ENCODE data around the gene KIAA0825. TPM values are rescaled to one million over a fixed set of nuclear protein-coding genes. Genes with fewer than 3 reads are reported as not detected.

The KIAA0825 gene
- total and polyA plus RNA-seq, 2 of the 8 experiments (the other 6 are each of a cell fraction or from before 2014, with no cell fraction given) = 0.60 to 1.0 TPM

- 56% methylated on average over 2 of the region's 2 CpGs; no CpG with 5 or more reads in 1 of the 2 experiments for WGBS, 2 experiments (ENCODE audit: extremely low coverage in 1 of 2, insufficient coverage in 1 of 2, insufficient read length in 1 of 2, insufficient replicate concordance in 2 of 2, low coverage in 1 of 2, low lambda C conversion rate in 2 of 2, missing lambda C conversion rate in 1 of 2)
- TF ChIP-seq RXRA (IDR thresholded peaks at IDR 0.05; ENCODE audit: insufficient read depth, low read depth, low read length) = no peak
- TF ChIP-seq USF2 (IDR thresholded peaks at IDR 0.05; ENCODE audit: low read length) = no peak
- no peak for TF ChIP-seq FOSL1 (IDR thresholded peaks at IDR 0.05; ENCODE audit: insufficient read depth, low read depth, low read length)
- TF ChIP-seq NRF1 (IDR thresholded peaks at IDR 0.05; ENCODE audit: low read depth, low read length) = no peak
- no peak for TF ChIP-seq CREB1 (IDR thresholded peaks at IDR 0.05)
- TF ChIP-seq TCF12 (IDR thresholded peaks at IDR 0.05; ENCODE audit: low read depth, low read length) = no peak
- TF ChIP-seq ATF3 (IDR thresholded peaks at IDR 0.05; ENCODE audit: insufficient read depth, low read depth, low read length) = no peak
- no peak for TF ChIP-seq KDM4A (IDR thresholded peaks at IDR 0.05; ENCODE audit: low read depth, low read length, severe bottlenecking)
- no peak for TF ChIP-seq KDM1A (IDR thresholded peaks at IDR 0.05; ENCODE audit: borderline replicate concordance, low read length)
- TF ChIP-seq TEAD4 (IDR thresholded peaks at IDR 0.05; ENCODE audit: low read depth, low read length) = no peak
- no peak for TF ChIP-seq CBX5 (IDR thresholded peaks at IDR 0.05; ENCODE audit: low read depth, low read length)
- no peak for TF ChIP-seq KDM5A (IDR thresholded peaks at IDR 0.05; ENCODE audit: low read length)
- no peak for TF ChIP-seq SP2 (IDR thresholded peaks at IDR 0.05; ENCODE audit: low read length)
- TF ChIP-seq SIRT6 (IDR thresholded peaks at IDR 0.05; ENCODE audit: low read length) = no peak
Measured at GRCh38 chr5:94191604-94192003, 426.8 kb downstream of the KIAA0825 start.

More at GRCh38 chr5:94191604-94192003, 426.8 kb downstream of the KIAA0825 start:
- Histone ChIP-seq H3K27ac (ENCODE audit: low read depth, low read length) (no peak overlapping the region), H3K14ac (ENCODE audit: insufficient read length) (no peak overlapping the region), H3K4ac (replicated peaks; ENCODE audit: insufficient read length, low read depth, low read length) (no peak overlapping the region), H3K4me2 (ENCODE audit: insufficient read depth in 1 of 2, low read depth in 2 of 2, low read length in 2 of 2) (no peak overlapping the region; a peak in 1 of 4 replicates), H2BK5ac (ENCODE audit: low read depth, low read length) (no peak overlapping the region), H3K4me1 (replicated peaks in 1 of 4; ENCODE audit: control insufficient read depth in 3 of 4, insufficient read depth in 4 of 4, low read length in 3 of 4) (peaks cover 0 to 8% (median 3%) of the 10 kb centered on the region in 4 experiments; a peak in 3 of 7 replicates), H3K9ac (replicated peaks in 1 of 4; ENCODE audit: extremely low read depth in 1 of 4, low read depth in 3 of 4, low read length in 3 of 4) (no peak overlapping the region), H3K79me2 (ENCODE audit: control insufficient read depth in 1 of 2, insufficient read depth in 2 of 2, low read length in 2 of 2) (no peaks in the 10 kb centered on the region; a peak in 1 of 4 replicates), H2AFZ (ENCODE audit: low read length) (no peak overlapping the region), H2BK20ac (ENCODE audit: low read length) (no peak overlapping the region), H3K23ac (ENCODE audit: insufficient read length) (no peak overlapping the region), H3K9me3 (ENCODE audit: insufficient read depth in 2 of 2, low read depth in 1 of 2, low read length in 1 of 2) (no peaks in the 10 kb centered on the region), H3K27me3 (replicated peaks in 1 of 4; ENCODE audit: control insufficient read depth in 3 of 4, extremely low read depth in 1 of 4, insufficient read depth in 3 of 4, low read length in 3 of 4) (no peaks in the 10 kb centered on the region), H4K20me1 (replicated peaks in 1 of 2; ENCODE audit: control insufficient read depth in 1 of 2, insufficient read depth in 2 of 2, low read length in 2 of 2) (peaks cover 2 to 7% of the 10 kb centered on the region in 2 experiments), H4K8ac (ENCODE audit: extremely low read depth, insufficient read depth, low read length) (no peak overlapping the region), H4K91ac (replicated peaks; ENCODE audit: insufficient read length, low read length) (no peak overlapping the region), H2BK15ac (ENCODE audit: low read length) (no peak overlapping the region), H2AK5ac (ENCODE audit: low read depth, low read length) (no peak overlapping the region), H4K5ac (ENCODE audit: insufficient read length, low read depth, low read length) (no peak overlapping the region), H3K56ac (replicated peaks; ENCODE audit: insufficient read length, low read depth, low read length) (no peak overlapping the region), H3K18ac (ENCODE audit: extremely low read depth, low read length) (no peak overlapping the region), H3K4me3 (ENCODE audit: extremely low read depth in 1 of 4, insufficient read depth in 2 of 4, low read depth in 3 of 4, low read length in 4 of 4) (no peak overlapping the region), H3K23me2 (ENCODE audit: low read depth, low read length) (no peaks in the 10 kb centered on the region), H3K79me1 (ENCODE audit: low read depth, low read length) (peaks cover 3% of the 10 kb centered on the region; the same call in 1 of the 2 replicates), H2BK12ac (ENCODE audit: low read depth, low read length) (no peak overlapping the region), H2BK120ac (replicated peaks; ENCODE audit: low read depth, low read length) (no peak overlapping the region), H3K36me3 (ENCODE audit: control insufficient read depth in 2 of 4, insufficient read depth in 4 of 4, low read length in 3 of 4) (no peaks in the 10 kb centered on the region)
- CTCF ChIA-PET (ENCODE audit: partially characterized antibody) = interaction anchor here (0.7 to 1.9 kb wide), 4 partner anchors 10 to 517 kb away, joined by 3 to 9 read pairs (median 4); no protein-coding TSS in a partner anchor
- FAIRE-seq = no peak
- POLR2A ChIA-PET (ENCODE audit: partially characterized antibody) = interaction anchor here (0.8 kb wide), 1 partner anchor 12 kb away, joined by 3 read pairs; no protein-coding TSS in a partner anchor
- no peak for DNase-seq (ENCODE audit: low read depth in 1 of 2, low spot score in 2 of 2)
